ENCODE measurements around the gene OMA1. TPM values are rescaled to one million over a fixed set of nuclear protein-coding genes. Genes with fewer than 3 reads are reported as not detected.

The OMA1 gene
- total and polyA plus RNA-seq, 8 donors = 8.9 to 28.5 (median 14.7) TPM

DNA sequence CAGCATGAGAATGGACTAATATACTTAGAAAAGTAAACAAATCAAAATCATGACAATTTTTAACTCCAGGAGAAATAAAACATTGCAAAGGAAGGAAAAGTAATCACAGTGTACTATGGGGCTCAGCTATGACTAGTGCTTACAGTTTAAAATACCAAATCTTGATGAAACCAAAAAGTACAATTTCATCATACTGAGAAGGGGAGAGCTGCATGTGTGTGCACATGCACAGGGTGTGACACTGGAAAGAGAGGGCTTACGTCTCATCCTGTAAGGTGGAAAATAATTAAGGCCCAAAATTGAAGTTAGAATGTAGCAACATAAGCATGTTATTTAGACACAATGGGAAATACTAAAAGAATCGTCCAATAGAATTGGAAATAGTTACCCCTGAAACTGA, 64.6 kb downstream of the OMA1 start:
- WGBS, 2 donors = 91 to 99% methylated on average over 2 of the region's 2 CpGs
- no peak overlapping the region for H3K4me3 ChIP-seq
- FAIRE-seq = no peak
- intact Hi-C loops (cut with DNase I) = no loop called here
- no peaks in the 10 kb centered on the region for H3K4me1 ChIP-seq
- TF ChIP-seq, protein P1, sequence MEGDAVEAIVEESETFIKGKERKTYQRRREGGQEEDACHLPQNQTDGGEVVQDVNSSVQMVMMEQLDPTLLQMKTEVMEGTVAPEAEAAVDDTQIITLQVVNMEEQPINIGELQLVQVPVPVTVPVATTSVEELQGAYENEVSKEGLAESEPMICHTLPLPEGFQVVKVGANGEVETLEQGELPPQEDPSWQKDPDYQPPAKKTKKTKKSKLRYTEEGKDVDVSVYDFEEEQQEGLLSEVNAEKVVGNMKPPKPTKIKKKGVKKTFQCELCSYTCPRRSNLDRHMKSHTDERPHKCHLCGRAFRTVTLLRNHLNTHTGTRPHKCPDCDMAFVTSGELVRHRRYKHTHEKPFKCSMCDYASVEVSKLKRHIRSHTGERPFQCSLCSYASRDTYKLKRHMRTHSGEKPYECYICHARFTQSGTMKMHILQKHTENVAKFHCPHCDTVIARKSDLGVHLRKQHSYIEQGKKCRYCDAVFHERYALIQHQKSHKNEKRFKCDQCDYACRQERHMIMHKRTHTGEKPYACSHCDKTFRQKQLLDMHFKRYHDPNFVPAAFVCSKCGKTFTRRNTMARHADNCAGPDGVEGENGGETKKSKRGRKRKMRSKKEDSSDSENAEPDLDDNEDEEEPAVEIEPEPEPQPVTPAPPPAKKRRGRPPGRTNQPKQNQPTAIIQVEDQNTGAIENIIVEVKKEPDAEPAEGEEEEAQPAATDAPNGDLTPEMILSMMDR (IDR thresholded peaks at IDR 0.05) = no peak
- no peaks in the 10 kb centered on the region for H3K9me3 ChIP-seq
- no peak overlapping the region for H3K27ac ChIP-seq
- no peaks in the 10 kb centered on the region for H3K36me3 ChIP-seq
- no peak for ATAC-seq
- no peaks in the 10 kb centered on the region for H3K27me3 ChIP-seq
- no peak for DNase-seq

DNA sequence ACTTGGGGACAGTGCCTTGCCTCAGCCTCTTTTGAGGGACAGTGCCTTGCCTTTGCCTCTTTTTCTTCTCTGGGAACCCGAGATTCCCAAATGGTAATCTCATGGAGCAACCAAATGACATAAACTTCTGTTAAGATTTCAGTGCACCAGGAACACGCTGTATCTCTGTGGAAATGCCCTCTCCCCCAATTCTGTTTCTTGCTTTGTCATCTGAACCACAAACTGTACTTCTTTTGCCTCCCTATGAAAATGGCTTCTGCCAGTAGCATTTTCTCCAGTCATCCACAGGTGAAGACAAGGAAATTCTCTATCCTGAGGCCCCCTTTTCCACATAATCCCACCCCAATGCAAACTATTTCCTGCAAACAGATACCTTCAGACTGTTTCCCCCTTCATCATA, 66.3 kb downstream of the OMA1 start:
- Histone ChIP-seq H3K4me3 (no peak overlapping the region), H3K36me3 (no peaks in the 10 kb centered on the region), H3K27ac (no peak overlapping the region), H3K4me1 (no peaks in the 10 kb centered on the region), H3K27me3 (no peaks in the 10 kb centered on the region), H3K9me3 (no peaks in the 10 kb centered on the region)
- intact Hi-C loops (cut with DNase I) = no loop called here
- FAIRE-seq (no peak), ATAC-seq (no peak), DNase-seq (no peak)
- WGBS, 2 donors = 93 to 95% methylated on average over 2 of the region's 2 CpGs
- TF ChIP-seq, protein P1 (IDR thresholded peaks at IDR 0.05) = no peak

DNA sequence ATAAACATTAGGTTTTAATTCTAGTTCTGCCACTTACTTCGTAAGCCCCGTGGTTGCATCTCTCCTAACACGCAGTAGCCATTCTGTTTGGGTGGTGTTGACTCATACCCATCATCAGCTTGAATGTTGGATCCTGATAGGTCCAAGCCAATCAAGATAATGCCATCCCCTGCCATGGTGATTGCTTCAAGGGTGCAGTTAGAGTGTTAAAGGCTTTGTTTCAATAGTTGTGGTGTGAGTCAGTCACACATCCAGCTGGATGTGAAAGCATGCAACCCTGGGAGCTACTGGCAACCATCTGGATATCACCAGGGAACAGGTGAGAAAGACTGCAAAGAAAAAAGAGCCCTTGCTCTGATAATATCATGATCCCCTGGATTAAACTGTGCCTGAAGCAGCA, 69.1 kb downstream of the OMA1 start:
- DNase-seq = no peak
- H3K9me3 ChIP-seq = no peaks in the 10 kb centered on the region
- no peaks in the 10 kb centered on the region for H3K4me1 ChIP-seq
- no peak for FAIRE-seq
- ATAC-seq = no peak
- H3K36me3 ChIP-seq = no peaks in the 10 kb centered on the region
- H3K27ac ChIP-seq = no peak overlapping the region
- intact Hi-C loops (cut with DNase I) = no loop called here
- 95 to 100% methylated on average over 3 of the region's 3 CpGs for whole genome bisulfite sequencing, 2 donors
- TF ChIP-seq, protein P1 (IDR thresholded peaks at IDR 0.05) = no peak
- no peaks in the 10 kb centered on the region for H3K27me3 ChIP-seq
- H3K4me3 ChIP-seq = no peak overlapping the region

DNA sequence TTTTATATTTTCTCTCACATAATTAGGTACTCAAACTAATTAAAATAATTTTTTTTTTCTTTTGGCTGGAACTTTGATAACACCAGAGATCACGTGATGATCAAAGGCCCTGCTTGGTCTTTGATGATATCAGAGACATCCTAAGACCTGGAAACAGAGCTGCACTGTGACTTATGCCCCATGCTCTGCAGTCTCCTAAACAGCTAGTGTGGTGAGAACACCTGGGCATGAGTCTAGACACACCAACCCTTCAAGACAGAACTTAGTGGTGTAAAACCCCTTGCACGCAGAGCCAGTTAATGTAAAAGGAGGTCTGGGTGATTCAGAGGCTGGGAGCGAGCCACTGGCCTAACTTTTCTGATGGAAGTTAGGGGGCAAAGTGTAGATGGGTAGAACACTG, 70.3 kb downstream of the OMA1 start:
- H3K27me3 ChIP-seq = no peaks in the 10 kb centered on the region
- H3K9me3 ChIP-seq = no peaks in the 10 kb centered on the region
- DNase-seq = no peak
- intact Hi-C loops (cut with DNase I) = no loop called here
- ATAC-seq = no peak
- H3K4me1 ChIP-seq = no peaks in the 10 kb centered on the region
- FAIRE-seq = no peak
- H3K36me3 ChIP-seq = no peaks in the 10 kb centered on the region
- H3K4me3 ChIP-seq = no peak overlapping the region
- WGBS, 2 donors = 90 to 96% methylated on average over 3 of the region's 3 CpGs
- TF ChIP-seq, protein P1 (IDR thresholded peaks at IDR 0.05) = no peak
- no peak overlapping the region for H3K27ac ChIP-seq

DNA sequence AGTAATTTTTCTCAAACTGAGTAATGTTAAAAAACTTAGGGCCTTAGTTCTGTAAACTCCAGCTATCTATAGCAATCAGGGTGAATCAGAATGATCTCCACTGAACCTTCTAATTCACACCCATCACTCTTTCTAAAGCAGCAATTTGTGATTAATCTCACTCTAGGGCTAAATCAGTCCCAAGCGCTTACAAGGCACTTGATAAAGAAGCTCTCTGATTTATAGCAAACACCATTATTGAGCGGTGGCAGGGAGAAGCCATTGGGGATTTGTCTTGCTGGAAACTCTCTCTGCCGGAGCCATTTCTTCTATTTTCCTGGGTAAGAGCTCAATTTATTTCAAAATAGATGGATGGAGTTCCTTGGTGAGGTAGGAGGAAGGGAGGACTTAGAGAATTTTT, 77.0 kb downstream of the OMA1 start:
- Histone ChIP-seq H3K36me3 (no peaks in the 10 kb centered on the region), H3K4me3 (no peak overlapping the region), H3K9me3 (no peaks in the 10 kb centered on the region), H3K27ac (no peak overlapping the region), H3K4me1 (no peaks in the 10 kb centered on the region), H3K27me3 (no peaks in the 10 kb centered on the region)
- DNase-seq (no peak), FAIRE-seq (no peak), ATAC-seq (no peak)
- intact Hi-C loops (cut with DNase I) = no loop called here
- WGBS, 2 donors = 82% methylated on average over 3 of the region's 3 CpGs
- TF ChIP-seq, protein P1 (IDR thresholded peaks at IDR 0.05) = no peak
